A673 (cell line): Measurements from ENCODE around the gene LRP1B. TPM values are rescaled to one million over a fixed set of nuclear protein-coding genes. Genes with fewer than 3 reads are reported as not detected.

Source experiments
- BruUV-seq: library from RNA; stranded (reverse); fragments of 400-500 nt; replicated peaks from 2 replicates; lab custom pipeline; 2021; lab: Mats Ljungman, UMichigan
- CTCF ChIA-PET: fragments of 300-600 bp; sonication (Branson Sonifier 250); formaldehyde crosslinking; loops from one replicate; lab custom pipeline; 2022; ENCODE audit warnings: antibody characterized with exemption; lab: Charles Lee
- POLR2A ChIA-PET: fragments of 300-600 bp; sonication (Branson Sonifier 250); formaldehyde crosslinking; loops from one replicate; lab custom pipeline; 2022; ENCODE audit warnings: antibody characterized with exemption; ENCODE audit not compliant: low non-redundant PET; lab: Charles Lee
- DNase-seq: peaks from one replicate; pipeline ENCODE4 v3.0.0-alpha.2; 2015; ENCODE audit warnings: low spot score
- H3K27ac ChIP-seq: fragments of 200-600 bp; sonication (generic); 2 replicates; pipeline ENCODE4 v1.5.1; 2016; ENCODE audit warnings: mixed run types, low read depth, mild to moderate bottlenecking, mixed read lengths, antibody characterized with exemption, low read length; ENCODE audit not compliant: poor library complexity, severe bottlenecking
- H3K27me3 ChIP-seq: fragments of 200-600 bp; sonication (generic); replicated peaks from 2 replicates; pipeline ENCODE4 v1.6.1; 2017; ENCODE audit warnings: mixed run types, low read depth, mild to moderate bottlenecking, mixed read lengths, antibody characterized with exemption, low read length; ENCODE audit not compliant: insufficient read depth, poor library complexity
- H3K36me3 ChIP-seq: fragments of 200-600 bp; sonication (generic); 2 replicates; pipeline ENCODE4 v1.6.1; 2016; ENCODE audit warnings: mixed run types, mild to moderate bottlenecking, mixed read lengths, antibody characterized with exemption, low read length; ENCODE audit not compliant: insufficient read depth, poor library complexity, severe bottlenecking
- H3K4me1 ChIP-seq: fragments of 200-600 bp; sonication (generic); 2 replicates; pipeline ENCODE4 v1.6.1; 2017; ENCODE audit warnings: mixed run types, mild to moderate bottlenecking, mixed read lengths, antibody characterized with exemption, low read length; ENCODE audit not compliant: insufficient read depth, poor library complexity, severe bottlenecking
- H3K4me3 ChIP-seq: fragments of 200-600 bp; sonication (generic); 2 replicates; pipeline ENCODE4 v1.5.1; 2016; ENCODE audit warnings: low read depth, mixed run types, mild to moderate bottlenecking, mixed read lengths, low read length; ENCODE audit not compliant: poor library complexity, severe bottlenecking
- H3K9me3 ChIP-seq: fragments of 200-600 bp; sonication (generic); 2 replicates; pipeline ENCODE4 v1.6.1; 2016; ENCODE audit warnings: mixed run types, low read depth, mild to moderate bottlenecking, mixed read lengths, antibody characterized with exemption, low read length; ENCODE audit not compliant: poor library complexity, severe bottlenecking
- EZH2 ChIP-seq: fragments of 200-600 bp; sonication (generic); IDR thresholded peaks from 2 replicates; pipeline ENCODE4 v1.6.1; 2017; ENCODE audit warnings: borderline replicate concordance, low read depth, mild to moderate bottlenecking, mixed read lengths, antibody characterized with exemption, low read length; ENCODE audit not compliant: poor library complexity, severe bottlenecking
- intact Hi-C: fragments of 100-400 bp; cut with micrococcal nuclease; formaldehyde crosslinking; loops from one replicate; pipeline ENCODE4 v1.10.0; 2022; ENCODE audit not compliant: unreplicated experiment
- total RNA-seq: library from RNA; stranded (reverse); gene quantifications from 2 replicates; pipeline ENCODE4 v1.2.3, GENCODE V29; 2021
- TF ChIP-seq, protein P1 (sequence below): fragments of 300-800, 200-600 bp; sonication (generic); conservative IDR thresholded peaks from 2 replicates; pipeline ENCODE4 v1.5.1; 2017; ENCODE audit warnings: low read depth, mild to moderate bottlenecking, antibody characterized with exemption, low read length, moderate library complexity, mixed read lengths

Gene LRP1B
- total RNA-seq, 1 experiment from 2014 or later = 9.9 TPM

GRCh38 chr2:140910683-140911082, 1220.1 kb downstream of the LRP1B start:
- Histone ChIP-seq H3K27ac (no peak overlapping the region), H3K9me3 (no peaks in the 10 kb centered on the region), H3K27me3 (no peaks in the 10 kb centered on the region), H3K4me3 (no peak overlapping the region), H3K36me3 (no peaks in the 10 kb centered on the region), H3K4me1 (no peaks in the 10 kb centered on the region)
- intact Hi-C loops = no loop called here
- no peak for TF ChIP-seq EZH2
- TF ChIP-seq, protein P1, sequence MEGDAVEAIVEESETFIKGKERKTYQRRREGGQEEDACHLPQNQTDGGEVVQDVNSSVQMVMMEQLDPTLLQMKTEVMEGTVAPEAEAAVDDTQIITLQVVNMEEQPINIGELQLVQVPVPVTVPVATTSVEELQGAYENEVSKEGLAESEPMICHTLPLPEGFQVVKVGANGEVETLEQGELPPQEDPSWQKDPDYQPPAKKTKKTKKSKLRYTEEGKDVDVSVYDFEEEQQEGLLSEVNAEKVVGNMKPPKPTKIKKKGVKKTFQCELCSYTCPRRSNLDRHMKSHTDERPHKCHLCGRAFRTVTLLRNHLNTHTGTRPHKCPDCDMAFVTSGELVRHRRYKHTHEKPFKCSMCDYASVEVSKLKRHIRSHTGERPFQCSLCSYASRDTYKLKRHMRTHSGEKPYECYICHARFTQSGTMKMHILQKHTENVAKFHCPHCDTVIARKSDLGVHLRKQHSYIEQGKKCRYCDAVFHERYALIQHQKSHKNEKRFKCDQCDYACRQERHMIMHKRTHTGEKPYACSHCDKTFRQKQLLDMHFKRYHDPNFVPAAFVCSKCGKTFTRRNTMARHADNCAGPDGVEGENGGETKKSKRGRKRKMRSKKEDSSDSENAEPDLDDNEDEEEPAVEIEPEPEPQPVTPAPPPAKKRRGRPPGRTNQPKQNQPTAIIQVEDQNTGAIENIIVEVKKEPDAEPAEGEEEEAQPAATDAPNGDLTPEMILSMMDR = no peak
- no peak for DNase-seq
- POLR2A ChIA-PET = no interaction called here
- no TSS peak for BruUV-seq
- CTCF ChIA-PET = no interaction called here

GRCh38 chr2:140905083-140905781, 1225.6 kb downstream of the LRP1B start:
- CTCF ChIA-PET = interaction anchor here (0.7 kb wide), 1 partner anchor 767 kb away, joined by 6 read pairs; no protein-coding TSS in a partner anchor
- DNase-seq = no peak

DNA sequence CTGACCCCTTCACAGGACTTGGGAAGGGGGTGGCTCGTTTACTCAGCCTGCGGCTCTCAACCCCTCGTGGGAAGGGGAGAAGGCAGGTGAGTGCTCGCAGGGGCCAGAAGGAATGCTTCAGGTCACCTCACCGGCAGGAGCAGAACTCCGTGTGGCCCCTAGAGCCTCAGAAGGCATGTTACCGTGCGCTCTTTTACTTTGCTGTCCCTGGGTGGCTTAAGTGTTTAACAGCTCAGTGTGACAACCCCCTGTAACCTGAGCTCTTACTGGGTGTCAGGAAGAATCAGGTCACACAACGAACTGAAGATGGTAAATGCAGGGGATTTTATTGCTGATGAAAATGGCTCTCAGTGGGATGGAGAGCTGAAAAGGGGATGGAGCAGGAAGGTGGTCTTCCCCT, 1235.4 kb downstream of the LRP1B start:
- CTCF ChIA-PET = no interaction called here
- Histone ChIP-seq H3K27ac (no peak overlapping the region), H3K4me3 (no peak overlapping the region), H3K9me3 (no peaks in the 10 kb centered on the region), H3K4me1 (peaks cover 14% of the 10 kb centered on the region), H3K36me3 (no peaks in the 10 kb centered on the region), H3K27me3 (no peaks in the 10 kb centered on the region)
- POLR2A ChIA-PET = no interaction called here
- intact Hi-C loops = no loop called here
- no peak for TF ChIP-seq EZH2
- TF ChIP-seq, protein P1 = no peak
- DNase-seq = no peak
- BruUV-seq = no TSS peak

More at GRCh38 chr2:140905083-140905781, 1225.6 kb downstream of the LRP1B start:
- Histone ChIP-seq H3K4me3 (no peak overlapping the region), H3K36me3 (no peaks in the 10 kb centered on the region), H3K9me3 (no peaks in the 10 kb centered on the region), H3K27me3 (no peaks in the 10 kb centered on the region), H3K4me1 (no peaks in the 10 kb centered on the region), H3K27ac (no peak overlapping the region)
- intact Hi-C loops = no loop called here
- POLR2A ChIA-PET = no interaction called here
- no TSS peak for BruUV-seq
- TF ChIP-seq EZH2 = no peak
- TF ChIP-seq, protein P1 = no peak
